GM12878 (cell line): Measurements from ENCODE around the gene ELAC1. TPM values are rescaled to one million over a fixed set of nuclear protein-coding genes. Genes with fewer than 3 reads are reported as not detected.

Source experiments
- ATAC-seq: fragments of 200-7000 bp; cut with Tn5 transposase; 3 replicates; pipeline ENCODE4 v1.9.1; 2020; ENCODE audit warnings: mild to moderate bottlenecking, moderate library complexity
- BruUV-seq: library from RNA; stranded (reverse); fragments of 400-500 nt; replicated peaks from 2 replicates; lab custom pipeline; 2021; lab: Mats Ljungman, UMichigan
- CTCF ChIA-PET: fragments of 300-600 bp; sonication (Branson Sonifier 250); formaldehyde crosslinking; extraction: SDS; loops from one replicate; lab custom pipeline; 2021; ENCODE audit warnings: inconsistent platforms; lab: Yijun Ruan, JAX
- POLR2A ChIA-PET: fragments of 350-600 bp; formaldehyde crosslinking; extraction: SDS; loops from one replicate; lab custom pipeline; 2021; ENCODE audit warnings: inconsistent platforms; lab: Charles Lee
- RAD21 ChIA-PET: fragments of 300-600 bp; sonication (Branson Sonifier 250); formaldehyde crosslinking; loops from one replicate; lab custom pipeline; 2023; ENCODE audit warnings: antibody characterized with exemption; ENCODE audit not compliant: unreplicated experiment; lab: Charles Lee
- SMC1A ChIA-PET: fragments of 300-600 bp; sonication (Branson Sonifier 250); formaldehyde crosslinking; loops from one replicate; lab custom pipeline; 2023; ENCODE audit not compliant: unreplicated experiment, uncharacterized antibody; lab: Charles Lee
- DNase-seq: peaks from one replicate; pipeline ENCODE4 v3.0.0-alpha.2; 2011; ENCODE audit warnings: low read depth, low spot score
- FAIRE-seq: peaks from 3 replicates; lab custom pipeline; 2011; peaks lifted over from hg19 to GRCh38; lab: Jason Lieb, UNC
- H2AFZ ChIP-seq: 2 replicates; pipeline ENCODE4 v1.6.0; 2011; ENCODE audit warnings: low read depth, low read length, control low read depth; ENCODE audit not compliant: control insufficient read depth
- H3K27ac ChIP-seq: 2 replicates; pipeline ENCODE4 v1.5.1; 2011; ENCODE audit warnings: control low read depth; ENCODE audit not compliant: control insufficient read depth, insufficient read depth
- H3K27me3 ChIP-seq, 2 experiments: replicated peaks in 1 of 2; 2 replicates each; pipeline versions ENCODE4 v1.6.0 to v1.6.1; 2011; ENCODE audit warnings: low read length in 1 of 2; ENCODE audit not compliant: control insufficient read depth in 2 of 2, insufficient read depth in 2 of 2
- H3K36me3 ChIP-seq, 2 experiments: 2 replicates each; pipeline ENCODE4 v1.5.1; 2011; ENCODE audit warnings: low read length in 1 of 2; ENCODE audit not compliant: control insufficient read depth in 2 of 2, insufficient read depth in 2 of 2
- H3K4me1 ChIP-seq: 2 replicates; pipeline ENCODE4 v1.6.1; 2011; ENCODE audit warnings: mild to moderate bottlenecking, low read length, moderate library complexity, mixed read lengths; ENCODE audit not compliant: control insufficient read depth, insufficient read depth
- H3K4me2 ChIP-seq: 2 replicates; pipeline ENCODE4 v1.6.0; 2011; ENCODE audit warnings: control low read depth; ENCODE audit not compliant: control insufficient read depth, insufficient read depth
- H3K4me3 ChIP-seq: fragments of 200-600 bp; sonication (generic); 2 replicates; pipeline ENCODE4 v1.5.1; 2016
- H3K79me2 ChIP-seq: 2 replicates; pipeline ENCODE4 v1.6.0; 2011; ENCODE audit warnings: low read length; ENCODE audit not compliant: control insufficient read depth, insufficient read depth
- H3K9ac ChIP-seq: 2 replicates; pipeline ENCODE4 v1.8.0; 2011; ENCODE audit warnings: low read length, control low read depth, mixed read lengths; ENCODE audit not compliant: control insufficient read depth, insufficient read depth
- H3K9me3 ChIP-seq: replicated peaks from 3 replicates; pipeline ENCODE4 v1.5.1; 2011; ENCODE audit warnings: mild to moderate bottlenecking, low read length; ENCODE audit not compliant: control insufficient read depth, insufficient read depth
- H4K20me1 ChIP-seq: 2 replicates; pipeline ENCODE4 v1.6.0; 2011; ENCODE audit not compliant: control insufficient read depth, insufficient read depth
- IKZF2 ChIP-seq, 2 experiments: fragments of 450-650 bp; IDR thresholded peaks; 2 replicates each; pipeline ENCODE4 v1.6.1; 2017; ENCODE audit warnings: mild to moderate bottlenecking in 2 of 2, moderate library complexity in 2 of 2
- NBN ChIP-seq: fragments of 450-650 bp; IDR thresholded peaks from 2 replicates; pipeline ENCODE4 v1.6.1; 2016
- NFIC ChIP-seq: IDR thresholded peaks from 2 replicates; pipeline ENCODE4 v1.6.1; 2012; ENCODE audit warnings: low read depth, mild to moderate bottlenecking, inconsistent platforms, low read length, moderate library complexity
- ZBED1 ChIP-seq: IDR thresholded peaks from 2 replicates; pipeline ENCODE4 v1.6.1; 2016; ENCODE audit warnings: borderline replicate concordance
- ZNF622 ChIP-seq: fragments of 450-650 bp; IDR thresholded peaks from 2 replicates; pipeline ENCODE4 v1.6.1; 2017; ENCODE audit warnings: mild to moderate bottlenecking, inconsistent platforms
- WGBS: methylation state at CpG from one replicate; pipeline ENCODE4 v1.1.6; 2016; ENCODE audit warnings: low lambda C conversion rate; ENCODE audit not compliant: insufficient replicate concordance, insufficient coverage; ENCODE audit errors: missing lambda C conversion rate; 5-methylcytosine and 5-hydroxymethylcytosine counted together
- in situ Hi-C: fragments of 300-500 bp; cut with MboI; formaldehyde crosslinking; loops from 9 replicates; pipeline ENCODE4 v1.14.3; 2018; ENCODE audit warnings: mixed read lengths
- intact Hi-C: fragments of 100-400 bp; cut with micrococcal nuclease; formaldehyde crosslinking; loops from one replicate; pipeline ENCODE4 v1.14.2; 2022; ENCODE audit not compliant: unreplicated experiment
- polyA plus RNA-seq, 11 experiments: library from polyadenylated mRNA; depleted of rRNA in 4 of 11; unstranded in 6 of 11; stranded (reverse) in 5 of 11; fragments of >200 nt; fragmentation: Nextera tagmentation in 4 of 11; fragmentation: Illumina TruSeq in 1 of 11; extraction: Ambion mirVana in 4 of 11; extraction: Trizol in 1 of 11; gene quantifications; 1 replicate in 1 of 11; 2 replicates in 10 of 11; pipeline versions ENCODE4 v1.2.1 to v1.2.3, GENCODE V29; 2011 to 2016; ENCODE audit warnings: inconsistent platforms in 2 of 11, missing spikeins in 2 of 11, low read depth in 1 of 11
- total RNA-seq, 4 experiments: library from RNA; depleted of rRNA in 3 of 4; stranded (reverse); fragments of >200 nt in 3 of 4; fragmentation: Illumina TruSeq in 1 of 4; extraction: Trizol in 1 of 4; gene quantifications; 2 replicates each; pipeline versions ENCODE4 v1.2.1 to v1.2.3, GENCODE V29; 2013 to 2021
- TF ChIP-seq, protein P1 (sequence below): IDR thresholded peaks from 2 replicates; pipeline ENCODE4 v1.6.1; 2011; ENCODE audit warnings: low read depth, low read length, improper control_type of control experiment, borderline replicate concordance
- TF ChIP-seq, protein P2 (sequence below): fragments of 450-650 bp; conservative IDR thresholded peaks from 2 replicates; pipeline ENCODE4 v1.6.1; 2017; ENCODE audit warnings: mild to moderate bottlenecking, moderate library complexity

Gene ELAC1
- total and polyA plus RNA-seq, 10 of the 15 experiments (the other 5 are each of a cell fraction or from before 2014, with no cell fraction given) = 4.9 to 23.0 (median 9.8) TPM

DNA sequence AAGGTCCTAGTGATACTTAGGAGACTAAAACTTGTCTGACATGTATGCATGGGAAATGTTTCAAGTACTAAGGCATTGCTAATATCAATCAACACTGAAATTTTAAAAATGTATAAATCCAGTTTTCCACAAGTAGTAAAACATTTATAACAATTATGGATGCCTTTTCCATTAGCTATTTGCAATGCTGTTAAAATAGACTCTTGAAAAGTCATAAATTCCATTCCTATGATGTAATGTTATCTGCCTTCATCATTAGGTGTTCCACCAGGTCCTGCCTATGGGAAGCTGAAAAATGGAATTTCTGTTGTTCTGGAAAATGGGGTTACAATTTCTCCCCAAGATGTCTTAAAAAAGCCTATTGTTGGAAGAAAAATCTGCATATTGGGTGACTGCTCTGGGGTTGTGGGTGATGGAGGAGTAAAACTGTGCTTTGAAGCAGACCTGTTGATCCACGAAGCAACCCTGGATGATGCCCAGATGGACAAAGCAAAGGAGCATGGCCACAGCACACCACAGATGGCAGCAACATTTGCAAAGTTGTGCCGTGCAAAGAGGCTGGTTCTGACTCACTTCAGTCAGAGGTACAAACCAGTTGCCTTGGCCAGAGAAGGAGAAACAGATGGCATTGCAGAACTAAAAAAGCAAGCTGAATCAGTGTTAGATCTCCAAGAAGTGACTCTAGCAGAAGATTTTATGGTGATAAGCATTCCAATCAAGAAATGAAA lies 18.7 kb downstream of the ELAC1 start:
- in situ Hi-C loops (no loop called here), intact Hi-C loops (no loop called here)
- WGBS = 76% methylated on average over 2 of the region's 2 CpGs
- DNase-seq (no peak), FAIRE-seq (no peak), ATAC-seq (no peak)
- TF ChIP-seq ZBED1 (no peak), NBN (no peak), ZNF622 (no peak), IKZF2 (IDR thresholded peaks at IDR 0.05) (no peak), NFIC (no peak)
- TF ChIP-seq, protein P1, sequence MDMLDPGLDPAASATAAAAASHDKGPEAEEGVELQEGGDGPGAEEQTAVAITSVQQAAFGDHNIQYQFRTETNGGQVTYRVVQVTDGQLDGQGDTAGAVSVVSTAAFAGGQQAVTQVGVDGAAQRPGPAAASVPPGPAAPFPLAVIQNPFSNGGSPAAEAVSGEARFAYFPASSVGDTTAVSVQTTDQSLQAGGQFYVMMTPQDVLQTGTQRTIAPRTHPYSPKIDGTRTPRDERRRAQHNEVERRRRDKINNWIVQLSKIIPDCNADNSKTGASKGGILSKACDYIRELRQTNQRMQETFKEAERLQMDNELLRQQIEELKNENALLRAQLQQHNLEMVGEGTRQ = no peak
- TF ChIP-seq, protein P2, sequence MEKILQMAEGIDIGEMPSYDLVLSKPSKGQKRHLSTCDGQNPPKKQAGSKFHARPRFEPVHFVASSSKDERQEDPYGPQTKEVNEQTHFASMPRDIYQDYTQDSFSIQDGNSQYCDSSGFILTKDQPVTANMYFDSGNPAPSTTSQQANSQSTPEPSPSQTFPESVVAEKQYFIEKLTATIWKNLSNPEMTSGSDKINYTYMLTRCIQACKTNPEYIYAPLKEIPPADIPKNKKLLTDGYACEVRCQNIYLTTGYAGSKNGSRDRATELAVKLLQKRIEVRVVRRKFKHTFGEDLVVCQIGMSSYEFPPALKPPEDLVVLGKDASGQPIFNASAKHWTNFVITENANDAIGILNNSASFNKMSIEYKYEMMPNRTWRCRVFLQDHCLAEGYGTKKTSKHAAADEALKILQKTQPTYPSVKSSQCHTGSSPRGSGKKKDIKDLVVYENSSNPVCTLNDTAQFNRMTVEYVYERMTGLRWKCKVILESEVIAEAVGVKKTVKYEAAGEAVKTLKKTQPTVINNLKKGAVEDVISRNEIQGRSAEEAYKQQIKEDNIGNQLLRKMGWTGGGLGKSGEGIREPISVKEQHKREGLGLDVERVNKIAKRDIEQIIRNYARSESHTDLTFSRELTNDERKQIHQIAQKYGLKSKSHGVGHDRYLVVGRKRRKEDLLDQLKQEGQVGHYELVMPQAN = no peak
- POLR2A ChIA-PET = no interaction called here
- Histone ChIP-seq H3K27me3 (no peaks in the 10 kb centered on the region), H3K4me1 (no peaks in the 10 kb centered on the region), H3K4me3 (no peak overlapping the region), H2AFZ (no peak overlapping the region), H3K27ac (no peak overlapping the region), H3K36me3 (peaks cover 0 to 2% of the 10 kb centered on the region in 2 experiments; a peak in 1 of 4 replicates), H3K9ac (no peak overlapping the region), H3K79me2 (no peaks in the 10 kb centered on the region), H4K20me1 (0 out of 2 replicates have a peak, but pooled peaks cover 2% of the 10 kb centered on the region), H3K9me3 (no peaks in the 10 kb centered on the region), H3K4me2 (no peak overlapping the region)
- RAD21 ChIA-PET = no interaction called here
- CTCF ChIA-PET = interaction anchor here (1.0 kb wide), 1 partner anchor 65 kb away, joined by 3 read pairs; no protein-coding TSS in a partner anchor
- SMC1A ChIA-PET = no interaction called here
- BruUV-seq = no TSS peak
